ENCODE measurements around the gene SLC16A6. TPM values are rescaled to one million over a fixed set of nuclear protein-coding genes. Genes with fewer than 3 reads are reported as not detected.
"Not testable (repeated sequence)": the region's sequence is repeated elsewhere in the genome, so short reads cannot be mapped to it uniquely, and the experiment has no call there.

Gene SLC16A6
- total RNA-seq, 1 experiment from 2014 or later = 1.4 TPM

DNA sequence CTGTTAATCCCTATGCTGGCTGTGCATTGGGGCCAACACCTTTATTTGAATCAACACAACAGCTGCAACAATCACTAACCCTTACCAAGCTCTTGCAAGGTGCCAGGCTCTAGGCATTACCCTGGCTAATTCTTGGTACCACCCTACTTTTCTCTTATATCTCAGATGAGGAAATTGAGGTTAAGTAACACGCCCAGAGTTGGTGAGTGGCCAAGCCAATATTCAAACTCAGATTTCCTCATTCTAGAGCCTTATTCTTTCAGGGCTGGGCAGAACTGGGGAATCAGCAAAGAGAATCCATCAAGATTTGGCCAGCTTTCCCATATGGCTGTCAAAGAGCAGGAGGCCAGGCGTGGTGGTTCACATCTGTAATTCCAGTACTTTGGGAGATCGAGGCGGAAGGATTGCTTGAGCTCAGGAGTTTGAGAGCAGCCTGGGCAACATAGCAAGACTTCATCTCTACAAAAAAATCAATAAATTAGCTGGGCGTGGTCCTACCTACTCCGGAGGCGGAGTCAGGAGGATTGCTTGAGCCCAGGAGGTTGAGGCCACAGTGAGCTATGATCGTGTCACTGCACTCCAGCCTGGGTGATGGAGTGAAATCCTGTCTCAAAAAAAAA, 24.1 kb upstream of the SLC16A6 start:
- H3K36me3 ChIP-seq (ENCODE audit: low read depth, low read length) = no peaks in the 10 kb centered on the region
- H2AFZ ChIP-seq (ENCODE audit: low read length) = no peak overlapping the region
- H3K4me3 ChIP-seq (ENCODE audit: low read length) = no peak overlapping the region
- ATAC-seq (no peak), DNase-seq (peak; percentile 27)
- H3K4me2 ChIP-seq (ENCODE audit: low read length) = no peak overlapping the region
- no peaks in the 10 kb centered on the region for H3F3A ChIP-seq (ENCODE audit: low read length, unreplicated experiment)
- H4K20me1 ChIP-seq (ENCODE audit: low read length) = no peaks in the 10 kb centered on the region
- peak overlapping the region; percentile 2; the same call in 1 of the 2 replicates for H3K9ac ChIP-seq (ENCODE audit: low read length)
- intact Hi-C loops (cut with micrococcal nuclease) = no loop called here
- TF ChIP-seq EZH2phosphoT487 (IDR thresholded peaks at IDR 0.05; ENCODE audit: borderline replicate concordance, low read length) = no peak
- TF ChIP-seq, protein P1, sequence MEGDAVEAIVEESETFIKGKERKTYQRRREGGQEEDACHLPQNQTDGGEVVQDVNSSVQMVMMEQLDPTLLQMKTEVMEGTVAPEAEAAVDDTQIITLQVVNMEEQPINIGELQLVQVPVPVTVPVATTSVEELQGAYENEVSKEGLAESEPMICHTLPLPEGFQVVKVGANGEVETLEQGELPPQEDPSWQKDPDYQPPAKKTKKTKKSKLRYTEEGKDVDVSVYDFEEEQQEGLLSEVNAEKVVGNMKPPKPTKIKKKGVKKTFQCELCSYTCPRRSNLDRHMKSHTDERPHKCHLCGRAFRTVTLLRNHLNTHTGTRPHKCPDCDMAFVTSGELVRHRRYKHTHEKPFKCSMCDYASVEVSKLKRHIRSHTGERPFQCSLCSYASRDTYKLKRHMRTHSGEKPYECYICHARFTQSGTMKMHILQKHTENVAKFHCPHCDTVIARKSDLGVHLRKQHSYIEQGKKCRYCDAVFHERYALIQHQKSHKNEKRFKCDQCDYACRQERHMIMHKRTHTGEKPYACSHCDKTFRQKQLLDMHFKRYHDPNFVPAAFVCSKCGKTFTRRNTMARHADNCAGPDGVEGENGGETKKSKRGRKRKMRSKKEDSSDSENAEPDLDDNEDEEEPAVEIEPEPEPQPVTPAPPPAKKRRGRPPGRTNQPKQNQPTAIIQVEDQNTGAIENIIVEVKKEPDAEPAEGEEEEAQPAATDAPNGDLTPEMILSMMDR (conservative IDR thresholded peaks at IDR 0.05; ENCODE audit: low read depth, low read length) = no peak
- no peak for TF ChIP-seq EZH2 (IDR thresholded peaks at IDR 0.05; ENCODE audit: low read length, unreplicated experiment)
- H3K27me3 ChIP-seq (ENCODE audit: low read length) = no peaks in the 10 kb centered on the region
- H3K79me2 ChIP-seq (ENCODE audit: low read length) = no peaks in the 10 kb centered on the region
- peak overlapping the region; percentile 32 for H3K27ac ChIP-seq (ENCODE audit: low read length)
- H3K9me2 ChIP-seq (replicated peaks; ENCODE audit: low read length) = no peaks in the 10 kb centered on the region
- peaks cover 46% of the 10 kb centered on the region for H3K4me1 ChIP-seq (ENCODE audit: insufficient read depth, low read length)
- no peaks in the 10 kb centered on the region for H3K9me3 ChIP-seq (ENCODE audit: low read length)
- BruUV-seq (replicated peaks) = no TSS peak
- ChIA-PET POLR2A (ENCODE audit: unreplicated experiment) (no interaction called here), CTCF (interaction anchor here (0.7 kb wide), 1 partner anchor 258 kb away, joined by 5 read pairs; no protein-coding TSS in a partner anchor)

DNA sequence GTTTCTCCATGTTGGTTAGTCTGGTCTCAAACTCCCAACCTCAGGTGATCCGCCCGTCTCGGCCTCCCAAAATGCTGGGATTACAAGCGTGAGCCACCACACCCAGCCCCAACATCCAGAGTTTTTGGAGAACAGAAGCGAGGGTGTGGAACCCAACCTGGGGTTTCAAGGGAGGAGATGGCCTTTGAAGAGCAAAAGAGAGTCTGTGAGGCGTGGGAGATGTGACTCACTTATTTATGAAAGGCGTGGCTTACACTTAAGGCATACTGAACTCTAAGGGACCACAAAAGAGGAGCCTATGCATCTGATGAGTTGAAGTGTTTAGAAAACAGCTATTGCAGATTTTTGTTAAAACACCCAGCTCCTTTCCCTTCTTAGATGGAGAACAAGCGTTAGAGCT, 19.2 kb upstream of the SLC16A6 start:
- no peaks in the 10 kb centered on the region for H3K27me3 ChIP-seq (ENCODE audit: low read length)
- ChIA-PET CTCF (no interaction called here), POLR2A (ENCODE audit: unreplicated experiment) (no interaction called here)
- H3F3A ChIP-seq (ENCODE audit: low read length, unreplicated experiment) = no peaks in the 10 kb centered on the region
- ATAC-seq = peak; percentile 70
- H2AFZ ChIP-seq (ENCODE audit: low read length) = no peak overlapping the region
- no TSS peak for BruUV-seq (replicated peaks)
- intact Hi-C loops (cut with micrococcal nuclease) = no loop called here
- H3K27ac ChIP-seq (ENCODE audit: low read length) = peak overlapping the region; percentile 47
- H3K4me1 ChIP-seq (ENCODE audit: insufficient read depth, low read length) = peaks cover 33% of the 10 kb centered on the region
- H3K36me3 ChIP-seq (ENCODE audit: low read depth, low read length) = no peaks in the 10 kb centered on the region
- H3K4me3 ChIP-seq (ENCODE audit: low read length) = no peak overlapping the region
- no peak for TF ChIP-seq EZH2 (IDR thresholded peaks at IDR 0.05; ENCODE audit: low read length, unreplicated experiment)
- TF ChIP-seq, protein P1 (conservative IDR thresholded peaks at IDR 0.05; ENCODE audit: low read depth, low read length) = no peak
- DNase-seq = peak; percentile 72
- H3K9me2 ChIP-seq (replicated peaks; ENCODE audit: low read length) = no peaks in the 10 kb centered on the region
- no peak overlapping the region for H3K4me2 ChIP-seq (ENCODE audit: low read length)
- H4K20me1 ChIP-seq (ENCODE audit: low read length) = no peaks in the 10 kb centered on the region
- no peaks in the 10 kb centered on the region for H3K79me2 ChIP-seq (ENCODE audit: low read length)
- no peaks in the 10 kb centered on the region for H3K9me3 ChIP-seq (ENCODE audit: low read length)
- H3K9ac ChIP-seq (ENCODE audit: low read length) = no peak overlapping the region; the same call in 1 of the 2 replicates

DNA sequence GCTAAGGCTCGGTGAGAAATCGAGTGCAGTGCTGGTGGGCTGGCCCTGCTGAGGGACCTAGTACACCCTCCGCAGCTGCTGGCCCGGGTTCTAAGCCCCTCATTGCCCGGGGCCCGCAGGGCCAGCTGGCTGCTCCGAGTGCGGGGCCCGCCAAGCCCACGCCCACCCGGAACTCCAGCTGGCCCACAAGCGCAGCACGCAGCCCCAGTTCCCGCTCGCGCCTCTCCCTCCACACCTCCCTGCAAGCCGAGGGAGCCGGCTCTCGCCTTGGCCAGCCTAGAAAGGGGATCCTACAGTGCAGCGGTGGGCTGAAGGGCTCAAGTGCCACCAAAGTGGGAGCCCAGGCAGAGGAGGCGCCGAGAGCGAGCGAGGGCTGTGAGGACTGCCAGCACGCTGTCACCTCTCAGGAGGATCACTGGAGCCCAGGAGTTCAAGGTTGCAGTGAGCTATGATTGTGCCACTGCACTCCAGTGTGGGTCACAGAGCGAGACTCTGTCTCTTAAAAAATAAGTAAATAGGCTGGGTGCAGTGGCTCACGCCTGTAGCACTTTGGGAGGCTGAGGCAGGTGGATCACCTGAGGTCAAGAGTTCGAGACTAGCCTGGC, 18.2 kb upstream of the SLC16A6 start:
- ATAC-seq; intact Hi-C loops (cut with micrococcal nuclease); H3K36me3 ChIP-seq (ENCODE audit: low read depth, low read length); H3K4me2 ChIP-seq (ENCODE audit: low read length); BruUV-seq (replicated peaks); POLR2A ChIA-PET (ENCODE audit: unreplicated experiment); H3K27me3 ChIP-seq (ENCODE audit: low read length); H3K27ac ChIP-seq (ENCODE audit: low read length); H3K79me2 ChIP-seq (ENCODE audit: low read length); H3K9ac ChIP-seq (ENCODE audit: low read length); DNase-seq; H4K20me1 ChIP-seq (ENCODE audit: low read length); H3F3A ChIP-seq (ENCODE audit: low read length, unreplicated experiment); CTCF ChIA-PET; H3K4me3 ChIP-seq (ENCODE audit: low read length); H3K9me2 ChIP-seq (replicated peaks; ENCODE audit: low read length); H3K9me3 ChIP-seq (ENCODE audit: low read length); H2AFZ ChIP-seq (ENCODE audit: low read length): not testable (repeated sequence)
- peaks cover 31% of the 10 kb centered on the region for H3K4me1 ChIP-seq (ENCODE audit: insufficient read depth, low read length)

DNA sequence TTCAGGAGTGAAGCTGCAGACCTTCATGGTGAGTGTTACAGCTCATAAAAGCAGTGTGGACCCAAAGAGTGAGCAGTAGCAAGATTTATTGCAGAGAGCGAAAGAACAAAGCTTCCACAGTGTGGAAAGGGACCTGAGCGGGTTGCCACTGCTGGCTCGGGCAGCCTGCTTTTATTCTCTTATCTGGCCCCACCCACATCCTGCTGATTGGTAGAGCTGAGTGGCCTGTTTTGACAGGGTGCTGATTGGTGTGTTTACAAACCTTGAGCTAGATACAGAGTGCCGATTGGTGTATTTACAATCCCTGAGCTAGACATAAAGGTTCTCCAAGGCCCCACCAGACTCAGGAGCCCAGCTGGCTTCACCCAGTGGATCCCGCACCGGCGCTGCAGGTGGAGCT, 17.6 kb upstream of the SLC16A6 start:
- CTCF ChIA-PET; ATAC-seq; H3K36me3 ChIP-seq (ENCODE audit: low read depth, low read length); H3F3A ChIP-seq (ENCODE audit: low read length, unreplicated experiment); H3K9me3 ChIP-seq (ENCODE audit: low read length); H3K9me2 ChIP-seq (replicated peaks; ENCODE audit: low read length); DNase-seq; intact Hi-C loops (cut with micrococcal nuclease); POLR2A ChIA-PET (ENCODE audit: unreplicated experiment); H2AFZ ChIP-seq (ENCODE audit: low read length); BruUV-seq (replicated peaks); H3K27me3 ChIP-seq (ENCODE audit: low read length); H3K9ac ChIP-seq (ENCODE audit: low read length); H4K20me1 ChIP-seq (ENCODE audit: low read length); H3K4me2 ChIP-seq (ENCODE audit: low read length); H3K79me2 ChIP-seq (ENCODE audit: low read length); H3K4me3 ChIP-seq (ENCODE audit: low read length); H3K27ac ChIP-seq (ENCODE audit: low read length): not testable (repeated sequence)
- H3K4me1 ChIP-seq (ENCODE audit: insufficient read depth, low read length) = peaks cover 31% of the 10 kb centered on the region

All from PC-3 (cell line).